ENCODE results near the gene DEK. TPM values are rescaled to one million over a fixed set of nuclear protein-coding genes. Genes with fewer than 3 reads are reported as not detected.

The DEK gene
- total RNA-seq, 1 donor from 2014 or later = 43.2 TPM

- H3K4me3 Mint-ChIP-seq (ENCODE audit: unreplicated experiment) = no peak overlapping the region
- H3K4me1 Mint-ChIP-seq (ENCODE audit: low read depth) = no peaks in the 10 kb centered on the region
- peaks cover 16% of the 10 kb centered on the region for H3K36me3 Mint-ChIP-seq (ENCODE audit: low read depth)
- no peak for DNase-seq (ENCODE audit: low spot score)
- no peak for TF ChIP-seq CTCF (IDR thresholded peaks at IDR 0.05)
- no peaks in the 10 kb centered on the region for H3K9me3 Mint-ChIP-seq (ENCODE audit: low read depth)
- H3K27me3 Mint-ChIP-seq (ENCODE audit: low read depth) = no peaks in the 10 kb centered on the region
- H3K27ac Mint-ChIP-seq (ENCODE audit: unreplicated experiment) = no peak overlapping the region
These were observed 15.6 kb downstream of the DEK start for GRCh38 chr6:18248698-18249097.

GRCh38 chr6:18247002-18247401, 17.3 kb downstream of the DEK start:
- no peak for DNase-seq (ENCODE audit: low spot score)
- Mint-ChIP-seq H3K4me3 (ENCODE audit: unreplicated experiment) (no peak overlapping the region), H3K36me3 (ENCODE audit: low read depth) (peaks cover 20% of the 10 kb centered on the region), H3K27ac (ENCODE audit: unreplicated experiment) (no peak overlapping the region), H3K27me3 (ENCODE audit: low read depth) (no peaks in the 10 kb centered on the region), H3K9me3 (ENCODE audit: low read depth) (no peaks in the 10 kb centered on the region), H3K4me1 (ENCODE audit: low read depth) (peaks cover 5% of the 10 kb centered on the region)
- no peak for TF ChIP-seq CTCF (IDR thresholded peaks at IDR 0.05)

- TF ChIP-seq CTCF (IDR thresholded peaks at IDR 0.05) = no peak
- DNase-seq (ENCODE audit: low spot score) = no peak
- Mint-ChIP-seq H3K4me1 (ENCODE audit: low read depth) (peaks cover 5% of the 10 kb centered on the region), H3K4me3 (ENCODE audit: unreplicated experiment) (no peak overlapping the region), H3K9me3 (ENCODE audit: low read depth) (no peaks in the 10 kb centered on the region), H3K36me3 (ENCODE audit: low read depth) (peaks cover 19% of the 10 kb centered on the region), H3K27me3 (ENCODE audit: low read depth) (no peaks in the 10 kb centered on the region), H3K27ac (ENCODE audit: unreplicated experiment) (no peak overlapping the region)
These were observed 18.1 kb downstream of the DEK start for GRCh38 chr6:18246205-18246604.

GRCh38 chr6:18245642-18246041, 18.7 kb downstream of the DEK start:
- Mint-ChIP-seq H3K36me3 (ENCODE audit: low read depth) (peaks cover 21% of the 10 kb centered on the region), H3K4me1 (ENCODE audit: low read depth) (peaks cover 5% of the 10 kb centered on the region), H3K27me3 (ENCODE audit: low read depth) (no peaks in the 10 kb centered on the region), H3K27ac (ENCODE audit: unreplicated experiment) (no peak overlapping the region), H3K9me3 (ENCODE audit: low read depth) (no peaks in the 10 kb centered on the region), H3K4me3 (ENCODE audit: unreplicated experiment) (no peak overlapping the region)
- DNase-seq (ENCODE audit: low spot score) = no peak
- no peak for TF ChIP-seq CTCF (IDR thresholded peaks at IDR 0.05)

- no peaks in the 10 kb centered on the region for H3K9me3 Mint-ChIP-seq (ENCODE audit: low read depth)
- no peak overlapping the region for H3K4me3 Mint-ChIP-seq (ENCODE audit: unreplicated experiment)
- no peaks in the 10 kb centered on the region for H3K27me3 Mint-ChIP-seq (ENCODE audit: low read depth)
- H3K27ac Mint-ChIP-seq (ENCODE audit: unreplicated experiment) = no peak overlapping the region
- H3K4me1 Mint-ChIP-seq (ENCODE audit: low read depth) = peaks cover 5% of the 10 kb centered on the region
- peaks cover 21% of the 10 kb centered on the region for H3K36me3 Mint-ChIP-seq (ENCODE audit: low read depth)
- no peak for TF ChIP-seq CTCF (IDR thresholded peaks at IDR 0.05)
- DNase-seq (ENCODE audit: low spot score) = no peak
These were observed 19.3 kb downstream of the DEK start for GRCh38 chr6:18245079-18245478.
